Esophagus squamous epithelium (tissue), 5 donors: ENCODE data around the gene CTR9. TPM values are rescaled to one million over a fixed set of nuclear protein-coding genes. Genes with fewer than 3 reads are reported as not detected.
"Not testable (repeated sequence)": the region's sequence is repeated elsewhere in the genome, so short reads cannot be mapped to it uniquely, and the experiment has no call there.

Experiments used
- DNase-seq: peaks from one replicate; lab custom pipeline; 2025; lab: John Stamatoyannopoulos, UW
- H3K27ac ChIP-seq, 4 donors: fragments of 200-600 bp; sonication (generic); one replicate each; pipeline ENCODE4 v1.5.1; 2016 to 2019; ENCODE audit warnings: mild to moderate bottlenecking in 1 of 4
- H3K27me3 ChIP-seq, 4 donors: fragments of 200-600 bp; sonication (generic); 1 replicate in 3 of 4; 2 replicates in 1 of 4; pipeline versions ENCODE4 v1.5.1 to v1.6.0; 2017 to 2021; ENCODE audit warnings: antibody characterized with exemption in 1 of 4
- H3K36me3 ChIP-seq, 3 donors: fragments of 200-600 bp; sonication (generic); one replicate each; pipeline ENCODE4 v1.5.1; 2016 to 2019
- H3K4me1 ChIP-seq, 3 donors: fragments of 200-600 bp; sonication (generic); one replicate each; pipeline ENCODE4 v1.5.1; 2017 to 2019
- H3K4me3 ChIP-seq, 4 donors: fragments of 200-600 bp; sonication (generic); 1 replicate in 3 of 4; 2 replicates in 1 of 4; pipeline ENCODE4 v1.5.1; 2016 to 2019; ENCODE audit warnings: mild to moderate bottlenecking in 2 of 4, moderate library complexity in 1 of 4
- H3K9me3 ChIP-seq, 3 donors: fragments of 200-600 bp; sonication (generic); one replicate each; pipeline ENCODE4 v1.5.1; 2016 to 2019
- CTCF ChIP-seq, 6 experiments: fragments of 450-650 bp in 4 of 6; fragments of 200-600 bp in 2 of 6; sonication (generic) in 2 of 6; IDR thresholded peaks; one replicate each; pipeline ENCODE4 v1.5.1; 2016 to 2019; ENCODE audit warnings: antibody characterized with exemption in 6 of 6, mild to moderate bottlenecking in 4 of 6, moderate library complexity in 4 of 6
- POLR2A ChIP-seq, 4 donors: fragments of 450-650 bp; IDR thresholded peaks; one replicate each; pipeline ENCODE4 v1.6.1; 2017; ENCODE audit warnings: antibody characterized with exemption in 4 of 4, mild to moderate bottlenecking in 4 of 4, moderate library complexity in 3 of 4
- WGBS, 2 donors: methylation state at CpG; one replicate each; pipeline ENCODE4 v1.1.5; 2018; 5-methylcytosine and 5-hydroxymethylcytosine counted together
- intact Hi-C: fragments of 100-400 bp; cut with DNase I; formaldehyde crosslinking; loops from one replicate; pipeline ENCODE4 v1.15.0; 2022
- total RNA-seq, 4 donors: library from RNA; depleted of rRNA; stranded (reverse); fragments of >200 nt; gene quantifications; one replicate each; pipeline ENCODE4 v1.1.0, GENCODE V29; 2016
- donor health status: DM: yes; HTN: yes; CAD: no.

CTR9 gene
- total RNA-seq, 4 donors from 2014 or later = 21.4 to 34.4 (median 27.0) TPM

GRCh38 chr11:10818594-10818993 is 67.5 kb downstream of the CTR9 start:
- Histone ChIP-seq H3K9me3 (no peaks in the 10 kb centered on the region), H3K36me3 (no peaks in the 10 kb centered on the region), H3K27me3 (no peaks in the 10 kb centered on the region), H3K4me1 (peaks cover 0 to 7% (median 0%) of the 10 kb centered on the region in 3 donors), H3K27ac (no peak overlapping the region), H3K4me3 (no peak overlapping the region)
- DNase-seq = no peak
- TF ChIP-seq POLR2A (IDR thresholded peaks at IDR 0.05) (no peak), CTCF (IDR thresholded peaks at IDR 0.05) (no peak)
- 64 to 67% methylated on average over 1 of the region's 1 CpG for WGBS, 2 donors
- intact Hi-C loops = no loop called here

- H3K4me1 ChIP-seq, H3K27me3 ChIP-seq, H3K27ac ChIP-seq, H3K4me3 ChIP-seq, intact Hi-C loops, H3K36me3 ChIP-seq, H3K9me3 ChIP-seq, DNase-seq: not testable (repeated sequence)
- WGBS, 2 donors = 75% methylated on average over 3 of the region's 3 CpGs; no CpG with 5 or more reads in 1 of the 2 donors
These were observed 71.4 kb downstream of the CTR9 start for GRCh38 chr11:10822491-10822890.

- Histone ChIP-seq H3K9me3 (no peaks in the 10 kb centered on the region), H3K27ac (peak overlapping the region in 3 of 4 donors; percentile 3 to 37 (median 17)), H3K36me3 (no peaks in the 10 kb centered on the region), H3K27me3 (no peaks in the 10 kb centered on the region), H3K4me1 (peaks cover 0 to 7% (median 0%) of the 10 kb centered on the region in 3 donors), H3K4me3 (peak overlapping the region in 1 of 4 donors; percentile 20)
- no peak for DNase-seq
- 13 to 19% methylated on average over 2 of the region's 2 CpGs for WGBS, 2 donors
- TF ChIP-seq POLR2A (IDR thresholded peaks at IDR 0.05) (no peak), CTCF (IDR thresholded peaks at IDR 0.05) (no peak)
- intact Hi-C loops = no loop called here
These were observed 72.1 kb downstream of the CTR9 start for GRCh38 chr11:10823152-10823579.

GRCh38 chr11:10824888-10825287 is 73.8 kb downstream of the CTR9 start:
- TF ChIP-seq CTCF (IDR thresholded peaks at IDR 0.05) (no peak), POLR2A (IDR thresholded peaks at IDR 0.05) (no peak)
- H3K9me3 ChIP-seq = no peaks in the 10 kb centered on the region
- intact Hi-C loops = no loop called here
- no peak overlapping the region for H3K4me3 ChIP-seq
- 62 to 64% methylated on average over 3 of the region's 3 CpGs for WGBS, 2 donors
- H3K27me3 ChIP-seq = no peaks in the 10 kb centered on the region
- no peak for DNase-seq
- no peaks in the 10 kb centered on the region for H3K36me3 ChIP-seq
- peaks cover 0 to 7% (median 0%) of the 10 kb centered on the region in 3 donors for H3K4me1 ChIP-seq
- H3K27ac ChIP-seq = no peak overlapping the region

GRCh38 chr11:10828402-10828801 is 77.4 kb downstream of the CTR9 start:
- Histone ChIP-seq H3K36me3 (no peaks in the 10 kb centered on the region), H3K27ac (no peak overlapping the region), H3K4me3 (no peak overlapping the region), H3K4me1 (peaks cover 0 to under 1% (median 0%) of the 10 kb centered on the region in 3 donors), H3K9me3 (no peaks in the 10 kb centered on the region), H3K27me3 (no peaks in the 10 kb centered on the region)
- WGBS, 2 donors = 93 to 97% methylated on average over 2 of the region's 2 CpGs
- DNase-seq = no peak
- intact Hi-C loops = no loop called here
- no peak for TF ChIP-seq POLR2A (IDR thresholded peaks at IDR 0.05)
- TF ChIP-seq CTCF (IDR thresholded peaks at IDR 0.05) = no peak

GRCh38 chr11:10829139-10829538 is 78.1 kb downstream of the CTR9 start:
- no peaks in the 10 kb centered on the region for H3K9me3 ChIP-seq
- TF ChIP-seq CTCF (IDR thresholded peaks at IDR 0.05) (no peak), POLR2A (IDR thresholded peaks at IDR 0.05) (no peak)
- no peak for DNase-seq
- H3K4me1 ChIP-seq = no peaks in the 10 kb centered on the region
- H3K27me3 ChIP-seq = no peaks in the 10 kb centered on the region
- H3K27ac ChIP-seq = no peak overlapping the region
- intact Hi-C loops = no loop called here
- 76 to 89% methylated on average over 2 to 3 of the region's 4 CpGs for WGBS, 2 donors
- H3K36me3 ChIP-seq = no peaks in the 10 kb centered on the region
- H3K4me3 ChIP-seq = no peak overlapping the region
